ENCODE measurements around the gene ASTL. TPM values are rescaled to one million over a fixed set of nuclear protein-coding genes. Genes with fewer than 3 reads are reported as not detected.

ASTL gene
- total and polyA plus RNA-seq, 9 of the 15 experiments (the other 6 are each of a cell fraction or from before 2014, with no cell fraction given): not detected

DNA sequence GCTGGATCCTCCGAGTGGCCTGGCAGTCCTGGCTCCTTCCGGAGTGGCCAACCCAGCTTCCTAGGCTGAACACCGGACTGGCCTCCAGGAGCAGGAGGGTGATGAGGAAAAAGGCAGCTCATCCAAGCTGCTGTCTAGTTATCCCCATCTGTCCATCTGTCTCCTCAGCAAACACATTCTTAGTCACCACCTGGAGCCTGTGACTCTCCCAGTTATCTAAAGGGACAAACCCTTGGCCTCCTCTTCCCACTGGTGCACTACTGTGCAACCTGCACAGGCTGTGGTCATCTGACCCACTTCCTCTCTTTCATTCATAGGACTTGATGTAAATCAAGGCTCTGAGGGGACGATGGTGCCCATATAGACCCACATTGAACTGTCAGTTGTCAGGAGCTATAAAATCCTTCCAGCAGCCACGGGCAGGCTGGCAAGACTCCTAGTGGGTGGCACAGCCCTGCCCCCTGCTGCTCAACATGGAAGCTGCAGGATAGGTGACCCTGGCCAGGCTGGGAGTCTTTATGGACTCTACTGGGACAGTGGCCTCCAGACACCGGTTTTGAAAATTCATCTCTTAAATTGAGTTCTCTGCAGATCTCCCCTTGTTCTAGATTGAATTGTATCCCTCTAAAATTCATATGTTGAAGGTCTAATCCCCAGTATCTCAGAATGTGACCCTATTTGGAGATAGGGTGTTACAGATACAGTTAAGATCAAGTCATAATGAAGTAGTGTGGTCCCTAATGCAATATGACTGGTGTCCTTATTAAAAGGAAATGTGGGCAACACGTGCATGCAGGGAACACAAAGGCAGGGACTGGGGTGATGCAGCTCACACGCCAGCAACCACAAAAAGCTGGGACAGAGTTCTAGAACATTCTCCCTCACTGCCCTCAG is 36.2 kb upstream of the ASTL start (continued):
- TF ChIP-seq CEBPB (tag; IDR thresholded peaks at IDR 0.05) (no peak), ZNF384 (IDR thresholded peaks at IDR 0.05; ENCODE audit: low read depth, low read length) (no peak), MAX (CRISPR knock-in tag; IDR thresholded peaks at IDR 0.05) (no peak), ZNF695 (CRISPR knock-in tag; IDR thresholded peaks at IDR 0.05) (no peak), ZNF431 (CRISPR knock-in tag; IDR thresholded peaks at IDR 0.05) (no peak), RBM34 (IDR thresholded peaks at IDR 0.05; ENCODE audit: borderline replicate concordance, insufficient read depth, low read length) (no peak), POLR3G (IDR thresholded peaks at IDR 0.05; ENCODE audit: extremely low read depth, insufficient read length, insufficient replicate concordance) (no peak), ARID2 (IDR thresholded peaks at IDR 0.05) (peak; percentile 64; the same call in 1 of the 2 replicates), PHF8 (IDR thresholded peaks at IDR 0.05; ENCODE audit: borderline replicate concordance, low read length) (no peak), ZZZ3 (IDR thresholded peaks at IDR 0.05) (no peak), DIDO1 (tag; IDR thresholded peaks at IDR 0.05; ENCODE audit: low read depth) (no peak), MITF (IDR thresholded peaks at IDR 0.05) (no peak), THAP7 (CRISPR knock-in tag; IDR thresholded peaks at IDR 0.05) (no peak), RNF219 (CRISPR knock-in tag; IDR thresholded peaks at IDR 0.05) (no peak), ZNF354B (CRISPR knock-in tag; IDR thresholded peaks at IDR 0.05) (no peak)
- TF ChIP-seq, protein P1, sequence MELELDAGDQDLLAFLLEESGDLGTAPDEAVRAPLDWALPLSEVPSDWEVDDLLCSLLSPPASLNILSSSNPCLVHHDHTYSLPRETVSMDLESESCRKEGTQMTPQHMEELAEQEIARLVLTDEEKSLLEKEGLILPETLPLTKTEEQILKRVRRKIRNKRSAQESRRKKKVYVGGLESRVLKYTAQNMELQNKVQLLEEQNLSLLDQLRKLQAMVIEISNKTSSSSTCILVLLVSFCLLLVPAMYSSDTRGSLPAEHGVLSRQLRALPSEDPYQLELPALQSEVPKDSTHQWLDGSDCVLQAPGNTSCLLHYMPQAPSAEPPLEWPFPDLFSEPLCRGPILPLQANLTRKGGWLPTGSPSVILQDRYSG (tag; conservative IDR thresholded peaks at IDR 0.05; ENCODE audit: low read depth): no peak
- TF ChIP-seq, protein P2, sequence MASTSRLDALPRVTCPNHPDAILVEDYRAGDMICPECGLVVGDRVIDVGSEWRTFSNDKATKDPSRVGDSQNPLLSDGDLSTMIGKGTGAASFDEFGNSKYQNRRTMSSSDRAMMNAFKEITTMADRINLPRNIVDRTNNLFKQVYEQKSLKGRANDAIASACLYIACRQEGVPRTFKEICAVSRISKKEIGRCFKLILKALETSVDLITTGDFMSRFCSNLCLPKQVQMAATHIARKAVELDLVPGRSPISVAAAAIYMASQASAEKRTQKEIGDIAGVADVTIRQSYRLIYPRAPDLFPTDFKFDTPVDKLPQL (IDR thresholded peaks at IDR 0.05; ENCODE audit: extremely low read depth, insufficient read length): no peak
